GM21447 (cell line): Measurements from ENCODE around the gene TTBK1.

Experiments used
- ATAC-seq: cut with Tn5 transposase; IDR thresholded peaks from one replicate; pipeline ENCODE4 v1.9.1; 2021; ENCODE audit not compliant: unreplicated experiment

TTBK1 gene

GRCh38 chr6:43269273-43270007 lies 26.2 kb downstream of the TTBK1 start:
- ATAC-seq: no peak

- no peak for ATAC-seq
Observed at GRCh38 chr6:43271103-43271815, 28.0 kb downstream of the TTBK1 start.

- ATAC-seq: no peak
Observed at GRCh38 chr6:43271944-43272343, 28.7 kb downstream of the TTBK1 start.

- no peak for ATAC-seq
Observed at GRCh38 chr6:43273707-43274106, 30.4 kb downstream of the TTBK1 start.

- no peak for ATAC-seq
Observed at GRCh38 chr6:43274127-43274915, 31.0 kb downstream of the TTBK1 start.

- ATAC-seq: no peak
Observed at GRCh38 chr6:43274916-43275597, 31.8 kb downstream of the TTBK1 start.

- no peak for ATAC-seq
Observed at GRCh38 chr6:43275801-43276576, 32.7 kb downstream of the TTBK1 start.

GRCh38 chr6:43276577-43277305 lies 33.5 kb downstream of the TTBK1 start:
- ATAC-seq: no peak

- no peak for ATAC-seq
Observed at GRCh38 chr6:43277306-43277642, 34.0 kb downstream of the TTBK1 start.

- ATAC-seq: no peak
Observed at GRCh38 chr6:43277643-43278523, 34.6 kb downstream of the TTBK1 start.

- no peak for ATAC-seq
Observed at GRCh38 chr6:43278524-43279078, 35.3 kb downstream of the TTBK1 start.

- ATAC-seq: no peak
Observed at GRCh38 chr6:43280234-43280633, 37.0 kb downstream of the TTBK1 start.

- ATAC-seq: no peak
Observed at GRCh38 chr6:43282060-43282459, 38.8 kb downstream of the TTBK1 start.

GRCh38 chr6:43282636-43283513 lies 39.6 kb downstream of the TTBK1 start:
- no peak for ATAC-seq

GRCh38 chr6:43283514-43283901 lies 40.2 kb downstream of the TTBK1 start:
- ATAC-seq: no peak

GRCh38 chr6:43283905-43284304 lies 40.6 kb downstream of the TTBK1 start:
- ATAC-seq: no peak

- no peak for ATAC-seq
Observed at GRCh38 chr6:43284991-43285781, 41.9 kb downstream of the TTBK1 start.
